Measurements from ENCODE around the gene RDH16.

Gene RDH16, protein sequence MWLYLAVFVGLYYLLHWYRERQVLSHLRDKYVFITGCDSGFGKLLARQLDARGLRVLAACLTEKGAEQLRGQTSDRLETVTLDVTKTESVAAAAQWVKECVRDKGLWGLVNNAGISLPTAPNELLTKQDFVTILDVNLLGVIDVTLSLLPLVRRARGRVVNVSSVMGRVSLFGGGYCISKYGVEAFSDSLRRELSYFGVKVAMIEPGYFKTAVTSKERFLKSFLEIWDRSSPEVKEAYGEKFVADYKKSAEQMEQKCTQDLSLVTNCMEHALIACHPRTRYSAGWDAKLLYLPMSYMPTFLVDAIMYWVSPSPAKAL

DNA sequence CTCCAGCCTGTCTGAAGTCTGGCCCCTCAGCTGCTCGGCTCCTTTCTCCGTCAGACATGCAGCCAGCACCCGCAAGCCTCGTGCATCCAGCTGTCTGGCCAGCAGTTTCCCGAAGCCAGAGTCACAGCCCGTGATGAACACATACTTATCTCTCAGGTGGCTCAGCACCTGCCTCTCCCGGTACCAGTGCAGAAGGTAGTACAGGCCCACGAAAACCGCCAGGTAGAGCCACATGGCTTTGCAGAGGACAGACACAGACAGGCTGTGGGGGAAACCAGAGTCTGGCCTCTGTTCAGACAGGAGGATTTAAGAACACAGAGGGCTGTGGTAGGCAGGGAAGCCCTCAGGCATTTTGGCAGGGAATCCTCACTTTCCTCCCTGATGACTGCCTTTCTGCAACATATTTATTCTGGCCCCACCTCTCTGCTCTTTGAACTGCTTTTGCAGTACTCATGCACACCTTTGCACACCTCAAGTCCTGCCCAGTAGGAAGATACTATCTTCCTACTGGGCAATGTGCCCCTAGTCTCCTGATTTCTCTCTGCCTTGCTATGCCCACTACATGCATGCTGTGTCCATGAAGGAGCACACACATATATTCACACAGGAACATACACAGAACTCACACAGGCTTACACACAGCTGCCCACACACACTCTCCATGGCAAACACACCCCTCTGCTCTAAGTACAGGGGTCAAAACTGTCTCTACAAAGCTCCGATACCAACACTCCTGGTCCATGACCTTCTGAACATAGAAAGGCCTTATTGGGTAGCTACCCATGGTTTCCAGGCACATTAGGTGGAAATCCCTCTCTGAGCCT is at the start of gene RDH16:
Gene RDH16, minus strand, starts transcription at position 380 of the 824 bp plus-strand sequence. Its CDS starts 146 bp downstream, at position 234.
- DNase-seq (ENCODE audit: low read depth in 1 of 2, low spot score in 1 of 2) = no peak

DNA sequence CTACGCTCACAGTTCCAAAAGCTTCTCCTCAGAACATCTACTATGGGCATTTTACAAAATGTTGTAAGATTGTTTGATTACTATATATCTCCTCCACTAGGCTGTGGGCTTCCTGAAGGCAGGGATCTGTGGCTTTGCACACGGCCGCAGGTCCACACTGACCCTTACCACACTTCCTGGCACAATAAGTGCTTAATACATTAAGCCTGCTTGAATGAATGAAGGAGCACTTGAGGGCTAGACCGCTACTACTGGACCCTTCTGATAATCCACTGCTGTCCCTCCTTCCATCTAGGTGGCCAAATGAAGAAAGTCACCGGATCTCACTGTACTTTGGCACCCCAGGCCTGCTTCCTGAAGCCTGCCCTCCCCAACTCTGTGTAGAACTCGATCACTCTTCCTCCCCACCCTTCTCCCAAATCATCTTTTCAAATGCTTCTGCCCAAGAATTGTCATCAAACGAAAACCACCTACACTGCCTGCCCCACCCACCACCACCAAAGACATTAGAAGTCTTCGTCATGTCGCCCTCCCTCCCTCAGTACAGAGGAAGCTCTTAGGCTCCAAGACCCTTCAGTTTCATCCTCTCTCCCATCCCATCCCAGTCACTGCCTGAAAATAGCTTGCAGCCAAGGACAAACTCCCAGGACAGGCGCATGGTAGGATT is 49.5 kb upstream of the RDH16 start:
- DNase-seq (ENCODE audit: low read depth in 1 of 2, low spot score in 1 of 2) = no peak

DNA sequence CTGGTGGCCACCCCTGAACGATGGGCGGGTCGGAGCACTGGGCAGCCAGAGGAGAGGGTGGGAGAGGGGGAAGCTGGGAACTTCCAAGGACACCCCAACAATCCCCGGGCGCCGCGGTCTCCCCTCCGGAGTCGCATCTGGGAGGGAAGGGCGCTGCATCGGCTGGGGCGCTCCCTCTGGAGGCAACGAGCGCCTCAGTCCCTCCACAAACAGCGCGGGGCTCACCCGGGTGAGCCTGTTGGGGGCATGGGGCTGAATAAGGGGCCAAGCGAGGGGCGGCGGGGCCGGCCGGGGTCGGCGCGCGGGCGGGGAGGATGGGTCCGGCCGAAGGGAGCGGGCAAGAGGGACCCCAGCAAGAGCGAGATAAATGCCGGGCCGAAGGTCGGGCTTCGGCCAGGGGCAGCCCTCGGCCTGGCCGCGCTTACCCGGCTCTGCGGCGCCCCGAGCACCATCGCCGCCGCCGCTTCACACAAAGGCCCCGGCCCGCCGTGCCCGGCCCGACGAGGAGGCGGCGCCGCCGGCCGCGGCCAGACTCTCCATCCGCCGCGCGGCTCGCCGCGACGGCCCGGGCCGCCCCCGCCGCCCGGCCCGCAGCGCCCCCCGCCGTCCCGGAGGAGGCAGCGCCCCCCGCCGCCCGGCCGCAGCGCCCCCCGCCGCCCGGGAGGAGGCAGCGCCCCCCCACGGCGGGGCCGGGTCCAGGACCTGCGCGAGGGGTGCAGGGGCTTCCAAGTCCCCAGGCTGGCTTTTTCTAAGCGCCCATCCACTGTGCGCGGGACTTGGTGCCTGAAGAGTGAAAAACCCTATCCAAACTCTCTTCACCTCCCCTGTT is 48.8 kb upstream of the RDH16 start, which contains the start of gene ZBTB39:
Gene ZBTB39, minus strand, starts transcription at position 567 of the 829 bp plus-strand sequence. CDS start 1,629 bp downstream, outside the sequence.
- peak; percentile 51 to 62 for DNase-seq (ENCODE audit: low read depth in 1 of 2, low spot score in 1 of 2)

DNA sequence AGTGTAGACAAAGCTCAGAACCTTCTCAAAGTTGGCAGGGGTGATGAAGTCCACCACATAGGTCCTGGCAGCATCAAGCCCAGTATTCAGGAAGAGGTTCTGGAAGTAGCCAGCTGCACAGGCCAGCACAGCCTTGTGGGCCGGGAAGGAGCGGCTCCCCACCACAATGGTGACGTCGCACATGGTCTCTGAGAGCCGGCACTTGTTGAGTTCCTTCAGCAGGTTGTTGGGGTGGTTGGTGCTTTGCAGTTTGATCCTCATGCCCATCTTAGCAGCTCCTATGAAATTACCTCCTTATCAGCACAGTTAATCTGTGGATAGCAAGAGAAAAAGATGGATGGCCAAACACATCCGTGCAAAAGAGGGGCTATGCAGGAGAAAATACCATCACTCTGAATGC is 47.2 kb upstream of the RDH16 start:
- DNase-seq (ENCODE audit: low read depth in 1 of 2, low spot score in 1 of 2) = no peak

DNA sequence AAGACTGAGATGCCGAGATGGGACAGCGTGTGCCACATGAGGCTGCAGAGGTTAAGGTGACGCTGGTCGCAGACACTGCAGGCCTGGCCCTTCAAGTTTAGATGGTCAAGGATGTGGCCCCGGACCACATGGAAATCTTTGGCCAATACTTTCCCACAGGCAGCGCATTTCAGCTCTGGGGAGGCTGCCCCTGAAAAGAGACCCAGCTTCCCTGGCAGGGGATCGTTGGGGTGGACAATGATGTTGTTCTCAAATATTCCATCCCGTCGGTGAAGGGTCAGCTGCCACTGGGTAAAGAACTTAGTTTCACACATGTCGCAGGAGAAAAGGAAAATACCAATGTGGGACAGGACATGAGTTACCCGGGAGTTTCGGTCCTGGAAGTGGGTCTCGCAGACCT is 46.0 kb upstream of the RDH16 start:
- DNase-seq (ENCODE audit: low read depth in 1 of 2, low spot score in 1 of 2) = no peak

DNA sequence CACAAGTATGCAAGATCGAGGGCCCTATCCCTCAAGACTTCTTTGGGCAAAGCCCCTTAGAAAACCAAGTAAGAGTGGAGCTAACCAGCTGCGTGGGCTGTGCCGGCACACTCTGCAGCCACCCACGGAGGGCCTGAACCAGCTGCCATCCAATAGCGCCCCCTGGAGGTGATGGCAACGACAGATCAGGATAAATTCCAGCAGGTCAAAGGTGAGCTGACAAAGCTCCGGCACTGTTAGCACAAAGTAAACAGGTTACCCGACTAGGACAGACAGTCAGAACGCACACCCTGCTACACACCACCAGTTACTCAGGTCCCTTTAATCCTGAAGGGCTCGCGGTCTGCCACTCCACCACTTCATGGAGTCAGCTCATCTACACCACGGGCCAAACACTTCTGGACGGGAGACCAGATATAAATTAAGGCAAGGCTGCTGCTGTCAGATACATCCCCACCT is 44.1 kb upstream of the RDH16 start:
- DNase-seq (ENCODE audit: low read depth in 1 of 2, low spot score in 1 of 2) = peak; percentile 51 to 56

DNA sequence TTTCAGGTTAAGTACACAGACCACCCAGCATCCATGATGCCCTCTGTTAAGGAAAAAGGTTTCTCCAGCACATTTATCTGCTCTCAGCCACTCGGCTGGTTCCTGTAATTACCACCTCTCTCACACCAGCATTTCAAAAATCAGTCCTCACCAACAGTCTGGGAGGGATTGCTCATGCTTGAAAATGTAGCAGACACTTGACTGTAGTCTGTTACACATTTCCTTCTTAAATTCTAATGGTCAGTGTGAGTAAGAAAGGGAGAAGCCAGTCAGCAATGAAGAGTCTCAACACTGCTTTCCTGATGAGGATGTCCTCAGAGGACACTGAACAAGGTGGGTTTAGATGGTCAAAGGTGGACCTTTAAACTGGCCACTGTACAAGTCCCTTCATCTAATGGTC is 43.0 kb upstream of the RDH16 start:
- no peak for DNase-seq (ENCODE audit: low read depth in 1 of 2, low spot score in 1 of 2)

DNA sequence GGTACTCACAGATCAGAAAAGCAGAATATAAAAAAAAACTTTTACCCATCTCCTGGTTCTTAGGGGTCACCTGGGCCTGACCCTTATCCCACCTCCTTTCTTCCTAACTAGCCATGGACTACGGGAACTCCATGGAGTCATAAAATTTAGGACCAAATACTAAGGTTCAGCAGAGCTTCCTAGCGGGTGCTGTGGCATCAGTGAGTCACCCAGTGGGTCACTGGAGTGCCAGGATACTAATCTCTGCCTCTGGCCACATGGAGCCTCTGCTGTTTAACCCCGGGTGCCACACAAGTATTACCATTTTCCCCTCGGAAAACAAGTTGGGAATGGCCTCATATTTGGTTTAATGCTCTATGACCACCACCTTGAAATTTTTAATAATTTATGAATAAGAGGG is 42.0 kb upstream of the RDH16 start:
- DNase-seq (ENCODE audit: low read depth in 1 of 2, low spot score in 1 of 2) = no peak

DNA sequence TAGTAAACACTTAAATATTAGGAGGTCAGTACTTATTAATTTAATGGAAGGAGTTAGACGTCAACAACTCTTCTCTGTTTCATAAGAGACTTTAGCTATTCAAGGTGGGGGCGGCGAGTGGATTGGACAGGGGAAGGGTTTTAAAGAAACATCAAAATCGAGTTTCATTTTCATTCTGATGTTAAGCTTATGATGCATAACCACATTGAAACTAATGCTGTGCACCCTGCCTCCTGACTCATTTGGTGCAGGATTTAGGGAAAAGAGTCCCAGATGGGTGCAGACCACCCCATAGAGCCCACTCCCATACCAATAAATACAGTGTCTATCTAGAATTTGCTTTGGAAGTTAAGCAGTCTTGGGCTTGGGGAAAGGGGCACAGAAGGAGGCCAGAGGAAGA is 41.6 kb upstream of the RDH16 start:
- DNase-seq (ENCODE audit: low read depth in 1 of 2, low spot score in 1 of 2) = peak in 1 of 2 donors; percentile 17

DNA sequence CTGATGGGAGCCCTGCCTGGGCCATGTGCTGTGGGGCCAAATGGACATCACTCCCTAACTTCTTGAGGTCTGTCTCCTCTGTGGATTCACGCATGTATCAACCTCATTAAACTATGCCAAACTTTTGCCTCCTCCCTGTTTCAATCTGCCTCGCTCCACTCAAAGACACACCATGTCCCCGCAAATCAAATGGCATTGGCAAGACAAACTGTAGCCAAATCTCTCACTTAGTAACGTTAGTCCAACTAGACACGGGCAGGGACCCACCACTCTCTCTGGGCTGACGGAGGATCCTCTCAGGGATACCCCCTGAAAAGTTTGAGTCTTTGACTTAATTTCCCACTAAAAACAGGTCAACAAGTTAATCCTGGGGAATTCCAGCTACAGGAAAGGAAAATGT is 40.9 kb upstream of the RDH16 start:
- no peak for DNase-seq (ENCODE audit: low read depth in 1 of 2, low spot score in 1 of 2)

DNA sequence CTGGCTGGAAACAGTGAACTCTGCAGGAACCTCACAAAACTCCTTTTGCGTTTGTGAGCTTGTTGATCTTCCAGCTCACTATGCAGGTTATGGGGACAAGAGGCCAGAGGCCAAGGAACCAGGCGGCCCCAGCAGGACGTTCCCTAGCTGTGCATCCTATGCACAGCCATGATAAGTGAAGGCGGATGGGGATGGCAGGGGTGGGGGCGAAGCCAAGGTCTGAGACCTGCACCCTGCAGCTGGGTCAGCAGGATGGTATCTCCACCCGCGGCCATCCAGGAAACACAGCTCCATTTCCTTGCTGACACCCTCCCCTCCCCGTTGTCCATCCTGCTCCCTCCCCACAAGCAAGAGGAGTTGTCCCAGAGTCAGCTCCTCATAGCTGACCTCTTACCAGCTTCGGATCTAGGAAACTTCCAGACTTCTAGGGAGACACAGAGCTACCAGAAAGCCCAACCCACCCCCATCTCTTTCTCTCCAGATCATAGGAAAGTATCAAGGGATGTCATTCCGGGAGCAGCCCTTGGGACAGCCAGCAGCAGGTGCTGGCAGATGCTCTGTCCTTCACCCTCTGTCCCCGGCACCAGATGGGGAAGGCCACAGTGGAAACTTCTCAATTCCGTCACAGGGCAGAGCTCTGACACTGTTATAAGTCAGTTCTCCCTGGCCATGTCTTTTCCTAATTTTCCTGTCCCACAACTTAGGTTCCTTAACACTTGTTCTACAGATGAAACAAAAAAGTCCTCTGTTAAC is 39.6 kb upstream of the RDH16 start:
- DNase-seq (ENCODE audit: low read depth in 1 of 2, low spot score in 1 of 2) = no peak

DNA sequence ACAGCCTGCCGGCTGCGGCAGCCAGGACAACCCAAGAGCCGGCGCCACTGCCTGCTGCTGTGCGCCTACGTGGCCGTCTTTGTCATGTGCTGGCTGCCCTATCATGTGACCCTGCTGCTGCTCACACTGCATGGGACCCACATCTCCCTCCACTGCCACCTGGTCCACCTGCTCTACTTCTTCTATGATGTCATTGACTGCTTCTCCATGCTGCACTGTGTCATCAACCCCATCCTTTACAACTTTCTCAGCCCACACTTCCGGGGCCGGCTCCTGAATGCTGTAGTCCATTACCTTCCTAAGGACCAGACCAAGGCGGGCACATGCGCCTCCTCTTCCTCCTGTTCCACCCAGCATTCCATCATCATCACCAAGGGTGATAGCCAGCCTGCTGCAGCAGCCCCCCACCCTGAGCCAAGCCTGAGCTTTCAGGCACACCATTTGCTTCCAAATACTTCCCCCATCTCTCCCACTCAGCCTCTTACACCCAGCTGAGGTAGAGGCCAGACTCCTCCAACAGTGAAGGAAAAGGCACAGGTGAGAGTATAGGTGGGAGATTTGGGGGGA is 38.6 kb upstream of the RDH16 start:
- no peak for DNase-seq (ENCODE audit: low read depth in 1 of 2, low spot score in 1 of 2)

DNA sequence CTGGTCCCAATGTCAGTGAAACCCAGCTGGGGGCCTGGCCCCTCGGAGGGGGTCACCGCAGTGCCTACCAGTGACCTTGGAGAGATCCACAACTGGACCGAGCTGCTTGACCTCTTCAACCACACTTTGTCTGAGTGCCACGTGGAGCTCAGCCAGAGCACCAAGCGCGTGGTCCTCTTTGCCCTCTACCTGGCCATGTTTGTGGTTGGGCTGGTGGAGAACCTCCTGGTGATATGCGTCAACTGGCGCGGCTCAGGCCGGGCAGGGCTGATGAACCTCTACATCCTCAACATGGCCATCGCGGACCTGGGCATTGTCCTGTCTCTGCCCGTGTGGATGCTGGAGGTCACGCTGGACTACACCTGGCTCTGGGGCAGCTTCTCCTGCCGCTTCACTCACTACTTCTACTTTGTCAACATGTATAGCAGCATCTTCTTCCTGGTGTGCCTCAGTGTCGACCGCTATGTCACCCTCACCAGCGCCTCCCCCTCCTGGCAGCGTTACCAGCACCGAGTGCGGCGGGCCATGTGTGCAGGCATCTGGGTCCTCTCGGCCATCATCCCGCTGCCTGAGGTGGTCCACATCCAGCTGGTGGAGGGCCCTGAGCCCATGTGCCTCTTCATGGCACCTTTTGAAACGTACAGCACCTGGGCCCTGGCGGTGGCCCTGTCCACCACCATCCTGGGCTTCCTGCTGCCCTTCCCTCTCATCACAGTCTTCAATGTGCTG is 38.0 kb upstream of the RDH16 start:
- DNase-seq (ENCODE audit: low read depth in 1 of 2, low spot score in 1 of 2) = no peak

DNA sequence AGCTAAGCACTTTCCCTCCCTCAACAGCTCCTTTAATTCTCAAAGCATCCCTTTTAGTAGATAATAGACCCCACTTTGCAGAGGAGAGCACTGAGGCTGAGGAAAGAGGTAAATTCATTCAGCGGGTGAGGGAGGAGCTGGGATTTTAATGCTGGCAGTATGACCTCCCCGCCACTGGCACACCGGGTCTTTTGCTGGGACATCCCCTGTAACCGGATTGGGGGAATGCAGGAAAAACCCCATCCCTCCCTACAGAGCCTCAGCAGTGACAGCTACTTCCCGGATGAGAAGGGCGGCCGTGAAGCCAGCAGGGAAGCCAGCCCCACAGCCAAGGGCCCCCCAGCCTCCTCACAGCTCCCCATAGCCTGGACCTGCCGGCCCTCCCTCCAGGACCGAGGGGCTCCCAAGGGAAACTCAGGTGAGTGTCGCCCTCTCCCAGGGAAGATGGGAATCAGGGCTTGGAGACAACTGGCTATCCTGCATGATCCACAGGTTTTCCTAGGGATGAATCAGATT is 36.9 kb upstream of the RDH16 start:
- no peak for DNase-seq (ENCODE audit: low read depth in 1 of 2, low spot score in 1 of 2)

DNA sequence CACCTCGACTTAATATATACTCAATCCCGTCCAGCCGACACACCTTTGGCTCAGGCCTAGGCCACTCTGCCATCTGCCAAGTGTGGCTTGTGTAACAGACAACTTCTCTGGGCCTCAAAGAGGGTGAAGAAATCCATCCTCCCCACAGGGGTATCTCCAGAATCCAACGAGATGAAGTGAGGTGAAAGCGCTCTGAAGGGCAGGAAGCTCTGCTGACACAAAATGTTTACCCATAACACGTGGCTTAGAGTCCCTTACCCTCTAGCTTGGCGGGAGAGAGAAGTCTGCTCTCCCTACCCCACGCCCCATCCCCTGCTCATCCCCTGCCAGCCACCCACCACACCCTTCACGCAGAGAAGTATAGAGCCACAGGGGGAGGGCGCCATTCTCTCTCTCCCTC is 35.9 kb upstream of the RDH16 start:
- DNase-seq (ENCODE audit: low read depth in 1 of 2, low spot score in 1 of 2) = no peak

DNA sequence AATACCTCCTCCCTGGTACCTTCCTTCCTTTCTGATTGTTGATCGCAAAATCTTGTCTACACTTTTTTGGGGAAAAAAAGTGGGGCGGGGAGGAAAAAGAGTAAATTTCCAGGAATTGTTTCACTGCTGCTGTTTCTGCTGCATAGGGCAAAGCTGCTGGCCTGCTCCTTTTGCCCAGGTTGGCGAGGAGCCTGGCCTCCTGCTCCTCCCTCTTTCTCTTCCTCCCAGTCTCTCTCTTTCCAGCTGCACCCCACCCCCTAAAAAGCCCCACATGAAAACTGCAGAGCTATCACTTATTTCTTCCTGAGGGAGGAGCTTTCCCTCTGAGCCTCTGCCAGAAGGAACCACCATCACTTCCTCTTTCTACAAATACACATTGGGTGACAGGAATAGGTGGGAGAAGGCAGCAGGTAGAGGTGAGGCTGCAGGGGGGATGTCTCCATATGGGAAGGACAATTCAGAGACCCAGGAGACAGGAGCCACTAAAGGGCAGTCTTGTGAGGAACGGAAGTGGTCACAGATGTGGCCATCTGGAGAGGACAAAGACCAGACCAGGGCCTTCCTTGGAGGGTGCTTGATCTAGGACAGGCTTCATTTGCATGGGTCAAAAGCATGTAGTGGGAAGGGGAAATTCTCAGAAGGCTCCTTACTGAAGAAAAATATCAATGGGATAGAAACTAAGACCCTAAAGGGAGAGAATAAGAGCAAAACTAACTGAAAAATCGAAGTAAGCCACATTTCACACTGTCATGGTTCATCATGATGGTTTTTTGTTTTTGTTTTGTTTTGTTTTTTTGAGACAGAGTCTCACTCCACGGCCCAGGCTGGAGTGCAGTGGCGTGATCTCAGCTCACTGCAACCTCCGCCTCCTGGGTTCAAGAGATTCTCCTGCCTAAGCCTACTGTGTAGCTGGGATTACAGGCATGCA is 34.2 kb upstream of the RDH16 start:
- DNase-seq (ENCODE audit: low read depth in 1 of 2, low spot score in 1 of 2) = no peak

DNA sequence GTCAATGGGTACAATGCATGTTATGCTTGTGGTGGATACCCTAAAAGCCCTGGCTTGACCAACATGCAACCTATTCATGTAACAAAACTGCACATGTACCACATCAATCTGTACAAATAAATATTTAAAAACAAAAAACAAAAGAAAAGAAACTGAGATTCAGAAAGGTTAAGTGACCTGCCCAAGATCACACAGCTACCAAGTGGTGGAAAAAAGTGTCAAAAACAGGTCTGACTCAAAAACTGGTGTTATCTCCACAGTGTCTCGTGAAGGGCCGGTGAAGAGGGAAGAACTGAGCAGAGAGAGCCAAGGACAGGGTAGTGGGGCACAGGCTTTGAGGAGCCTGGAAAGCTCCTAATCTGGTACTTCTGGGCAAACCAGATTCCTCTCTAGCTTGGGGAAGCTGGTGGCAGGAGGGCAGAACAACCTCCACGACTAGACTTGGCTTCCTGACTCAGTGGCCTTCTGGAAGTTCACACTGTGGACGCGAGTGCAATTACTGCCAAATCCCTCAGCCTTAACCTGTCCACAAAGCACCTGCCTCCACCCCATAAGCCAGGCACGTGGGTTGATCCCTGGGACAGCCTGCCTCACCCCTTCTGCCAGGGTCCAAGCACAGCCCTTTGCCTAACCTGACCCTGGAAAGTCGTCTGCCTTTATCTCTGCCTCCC is 33.4 kb upstream of the RDH16 start:
- DNase-seq (ENCODE audit: low read depth in 1 of 2, low spot score in 1 of 2) = no peak
